Stimulated activated CD4-positive, alpha-beta T cell treated with anti-CD3 and anti-CD28 coated beads, Interleukin-2, amount 100 ng/mL, for 24 hours (primary cell): Measurements from ENCODE around the gene ZNF568.

Experiments used
- DNase-seq, 2 donors: peaks; one replicate each; pipeline ENCODE4 v3.0.0-alpha.2; 2020

Gene ZNF568

DNA sequence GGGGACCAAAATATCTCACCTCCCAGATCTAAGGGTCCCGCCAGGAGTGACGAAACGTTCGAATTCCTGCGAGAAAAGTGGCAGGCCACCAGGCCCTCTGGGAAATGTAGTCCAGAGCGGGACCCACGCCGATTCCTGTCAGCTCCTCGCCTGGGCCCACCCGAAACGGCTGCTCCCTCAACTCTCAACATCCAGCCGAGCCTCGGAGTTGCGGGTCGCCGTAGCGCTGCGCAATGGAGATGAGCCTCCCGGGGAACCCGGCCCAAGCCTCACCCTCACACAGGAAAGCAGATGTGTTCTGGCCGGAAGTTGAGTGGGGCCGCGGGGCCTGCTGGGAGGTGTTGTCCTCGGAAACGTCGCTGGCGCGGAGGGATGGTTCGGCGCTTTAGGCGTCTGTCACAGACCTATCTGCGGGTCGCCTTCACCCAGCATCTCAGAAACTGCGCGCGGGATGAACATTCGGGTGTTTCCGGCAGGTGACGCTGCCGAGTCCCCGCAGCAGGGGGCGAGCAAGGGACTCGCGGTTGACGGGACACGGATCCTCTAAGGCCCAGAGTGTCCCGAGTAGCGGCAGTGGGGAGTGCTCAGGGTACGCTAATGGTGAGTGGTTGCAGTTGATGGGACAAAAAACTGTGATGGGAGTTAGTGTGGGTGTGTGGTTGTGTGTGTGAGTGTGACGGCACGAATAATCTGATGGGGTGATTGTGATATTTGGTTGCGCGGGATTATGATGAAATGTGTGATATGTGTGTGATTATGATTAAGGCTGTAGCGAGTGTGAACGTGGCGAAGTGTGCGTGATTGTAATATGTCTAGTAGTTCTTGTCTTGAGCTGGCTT lies at the start of gene ZNF568, which contains the start of gene ZNF829:
Gene ZNF568 (plus strand): TSS at position 341 of the 839 bp plus-strand sequence. CDS start 6,439 bp downstream, outside the sequence.
Gene ZNF829 (minus strand): TSS at position 300 of the 839 bp plus-strand sequence. CDS start 1,124 bp downstream, outside the sequence.
- DNase-seq, result peak; percentile 87 to 94

- DNase-seq, result no peak
Observed at GRCh38 chr19:36876993-36877938, 38.9 kb upstream of the ZNF568 start.

- no peak for DNase-seq
Observed at GRCh38 chr19:36891768-36892357, 24.3 kb upstream of the ZNF568 start.

DNA sequence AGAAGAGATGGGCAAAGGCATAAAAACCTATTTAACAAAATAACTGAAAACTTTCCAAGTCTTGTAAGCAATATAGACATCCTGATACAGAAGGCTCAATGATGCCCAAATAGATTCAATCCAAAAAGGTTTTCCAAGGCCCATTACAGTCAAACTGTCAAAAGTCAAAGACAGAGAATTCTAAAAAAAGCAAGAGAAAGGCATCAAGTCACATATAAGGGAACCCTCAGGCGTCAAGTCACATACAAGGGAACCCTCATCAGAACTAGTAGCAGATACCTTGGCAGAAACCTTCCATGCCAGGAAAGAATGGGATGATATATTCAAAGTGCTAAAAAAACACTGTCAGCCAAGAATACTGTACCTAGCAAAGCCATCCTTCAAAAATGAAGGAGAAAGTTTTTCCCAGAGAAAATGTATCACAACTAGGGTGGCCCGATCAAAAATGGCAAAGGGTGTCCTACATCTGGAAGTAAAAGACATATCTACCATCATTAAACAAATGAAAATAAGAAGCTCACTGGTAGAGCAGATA lies 21.2 kb upstream of the ZNF568 start:
- no peak for DNase-seq

GRCh38 chr19:36898422-36898821 lies 17.7 kb upstream of the ZNF568 start:
- DNase-seq, result no peak

DNA sequence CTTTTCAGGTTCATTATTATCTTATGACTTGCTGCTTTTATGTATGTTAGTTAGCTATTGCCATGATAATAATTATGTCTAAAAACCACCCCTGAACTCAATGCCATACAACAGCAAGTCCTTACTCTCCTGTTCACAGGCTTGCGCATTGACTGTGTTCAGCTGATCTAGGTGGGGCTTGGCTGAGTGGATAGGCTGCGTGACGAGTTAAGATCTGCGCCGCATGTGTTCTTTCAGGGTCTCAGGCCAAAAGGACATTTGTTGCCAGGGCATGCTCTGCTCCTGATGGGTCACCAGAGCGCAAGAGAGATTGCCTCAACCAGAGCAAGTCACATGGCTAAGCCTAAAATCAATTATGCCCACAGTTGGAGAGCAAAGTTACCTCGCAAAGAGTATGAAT lies 859 bp downstream of the ZNF568 start:
- no peak for DNase-seq

GRCh38 chr19:36918090-36918489 lies 2.0 kb downstream of the ZNF568 start:
- no peak for DNase-seq

GRCh38 chr19:36931684-36932083 lies 15.6 kb downstream of the ZNF568 start:
- no peak for DNase-seq

- DNase-seq, result no peak
Observed at GRCh38 chr19:36939153-36939552, 23.0 kb downstream of the ZNF568 start.

- DNase-seq, result no peak
Observed at GRCh38 chr19:36950335-36951119, 34.4 kb downstream of the ZNF568 start.

GRCh38 chr19:36962346-36962745 lies 46.2 kb downstream of the ZNF568 start:
- no peak for DNase-seq

DNA sequence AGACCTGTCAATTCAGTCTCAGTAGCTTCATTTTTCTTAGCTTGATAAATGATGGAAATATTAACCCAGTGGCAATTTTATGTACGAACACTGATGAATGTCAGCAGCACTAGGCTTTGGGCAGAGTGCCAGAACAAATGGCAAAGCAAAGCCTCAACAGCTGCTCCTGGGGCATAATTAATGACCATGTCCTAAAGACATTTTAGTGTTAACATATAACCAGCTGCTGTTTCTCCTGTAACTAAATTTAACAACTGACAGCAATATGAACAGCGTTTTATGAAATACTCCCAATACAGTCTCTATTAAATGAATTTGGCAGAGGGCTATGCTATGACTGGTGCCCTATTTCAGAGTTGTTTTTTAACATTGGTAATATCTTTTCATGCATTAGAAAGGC lies 47.1 kb downstream of the ZNF568 start:
- DNase-seq, result no peak

DNA sequence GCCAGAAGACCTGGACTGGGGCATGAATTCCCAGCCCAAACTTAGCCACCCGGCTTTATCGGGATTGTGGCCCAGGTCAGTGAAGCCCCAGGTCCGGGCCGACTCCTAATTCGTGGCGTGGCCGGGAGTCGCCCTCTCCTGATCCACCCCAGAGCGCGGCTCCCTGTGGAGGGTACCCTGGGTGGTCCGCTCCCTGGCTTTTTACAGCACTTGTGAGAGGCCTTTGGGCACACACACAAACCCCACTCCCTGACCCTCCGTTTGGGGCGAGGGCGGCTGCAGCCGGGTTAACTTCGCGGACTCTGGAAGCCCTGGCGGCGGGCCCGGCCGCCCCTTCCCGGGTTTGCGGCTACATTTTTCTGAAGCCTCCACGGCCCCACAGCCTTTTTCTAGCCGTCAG lies 56.4 kb downstream of the ZNF568 start:
- no peak for DNase-seq

GRCh38 chr19:36973021-36973843 lies 57.1 kb downstream of the ZNF568 start:
- DNase-seq, result peak; percentile 80

DNA sequence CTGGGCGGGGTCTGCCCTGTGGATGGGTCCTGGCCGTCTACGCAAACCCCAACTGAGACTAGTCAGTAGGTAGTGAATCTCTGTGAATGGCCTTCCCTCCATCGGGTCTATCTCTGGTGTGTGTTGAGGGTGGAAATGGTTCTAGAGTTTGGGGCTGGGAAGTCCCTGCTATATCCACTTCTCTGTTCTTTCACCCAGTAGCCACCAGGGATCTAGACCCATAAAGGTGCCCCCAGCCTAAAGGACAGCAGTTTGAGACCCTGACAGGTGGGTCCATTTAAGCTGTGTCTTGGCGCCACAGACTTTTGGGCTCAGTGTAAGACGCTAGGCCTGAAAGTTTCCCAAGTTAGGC lies 57.7 kb downstream of the ZNF568 start:
- DNase-seq, result no peak

DNA sequence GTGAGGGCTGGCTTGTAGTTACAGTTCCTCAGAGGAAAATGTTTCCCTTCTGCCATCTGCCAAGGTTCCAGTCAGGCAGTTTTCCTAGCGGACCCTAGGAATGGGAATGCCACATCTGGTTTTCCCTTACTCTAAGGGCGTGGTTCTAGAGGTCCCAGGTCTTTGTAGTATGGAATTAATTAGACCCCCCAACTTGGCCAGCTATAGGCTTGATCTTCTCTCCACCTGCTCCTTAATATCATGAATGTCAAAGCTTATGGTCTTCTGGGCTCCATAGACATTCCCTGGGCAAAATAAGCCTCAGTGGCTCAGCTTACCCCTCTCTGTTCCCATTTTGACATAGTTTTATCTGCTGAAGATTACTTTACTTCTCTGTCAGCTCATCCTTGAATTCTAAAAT lies 70.0 kb downstream of the ZNF568 start:
- DNase-seq, result no peak

- DNase-seq, result no peak
Observed at GRCh38 chr19:36986601-36987000, 70.5 kb downstream of the ZNF568 start.

GRCh38 chr19:36987091-36987490 lies 71.0 kb downstream of the ZNF568 start:
- DNase-seq, result no peak

GRCh38 chr19:36997152-36997842 lies 81.2 kb downstream of the ZNF568 start:
- no peak for DNase-seq

GRCh38 chr19:36997843-36998235 lies 81.7 kb downstream of the ZNF568 start:
- DNase-seq, result no peak

DNA sequence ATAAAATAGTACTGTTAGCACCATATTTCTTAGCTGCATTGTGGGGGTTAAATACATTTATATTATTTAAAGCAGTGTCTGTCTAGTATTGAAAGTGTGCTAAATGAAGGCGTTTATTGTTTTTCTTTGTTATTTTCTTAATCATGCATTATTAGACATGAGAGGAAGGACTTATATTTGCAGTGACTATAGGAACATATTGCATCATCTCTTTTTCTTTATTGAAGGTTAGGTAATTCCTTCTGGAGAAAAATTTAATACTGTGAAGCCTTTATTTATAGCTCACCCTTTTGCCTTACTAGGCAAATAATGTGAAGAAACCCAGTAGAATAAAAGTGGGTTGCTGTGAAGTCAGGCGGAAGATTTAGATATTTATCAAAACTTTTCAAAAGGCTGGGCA lies 83.2 kb downstream of the ZNF568 start:
- DNase-seq, result no peak
